ENCODE data around the gene ZNF557. TPM values are rescaled to one million over a fixed set of nuclear protein-coding genes. Genes with fewer than 3 reads are reported as not detected.
"Not testable (repeated sequence)": the region's sequence is repeated elsewhere in the genome, so short reads cannot be mapped to it uniquely, and the experiment has no call there.

The ZNF557 gene
- total RNA-seq, 3 donors from 2014 or later, result 7.2 to 18.3 (median 12.8) TPM

- H3K4me3 ChIP-seq; H3K27me3 ChIP-seq; H3K27ac ChIP-seq; DNase-seq (ENCODE audit: low spot score in 2 of 2); H3K9me3 ChIP-seq; H3K36me3 ChIP-seq; intact Hi-C loops (cut with DNase I; ENCODE audit: low total_unique reads); H3K4me1 ChIP-seq: not testable (repeated sequence)
Observed at GRCh38 chr19:7056371-7056770, 13.1 kb upstream of the ZNF557 start.

- H3K4me1 ChIP-seq; H3K9me3 ChIP-seq; H3K27ac ChIP-seq; H3K4me3 ChIP-seq; intact Hi-C loops (cut with DNase I; ENCODE audit: low total_unique reads); DNase-seq (ENCODE audit: low spot score in 2 of 2); H3K27me3 ChIP-seq; H3K36me3 ChIP-seq: not testable (repeated sequence)
Observed at GRCh38 chr19:7058576-7058975, 10.9 kb upstream of the ZNF557 start, which contains the start of gene MBD3L3. Gene MBD3L3 (minus strand): TSS chr19:7058676. CDS start chr19:7058605, 71 bp downstream.

- H3K4me3 ChIP-seq; H3K4me1 ChIP-seq; intact Hi-C loops (cut with DNase I; ENCODE audit: low total_unique reads); H3K27ac ChIP-seq; H3K36me3 ChIP-seq; DNase-seq (ENCODE audit: low spot score in 2 of 2); H3K27me3 ChIP-seq; H3K9me3 ChIP-seq: not testable (repeated sequence)
Observed at GRCh38 chr19:7059977-7060376, 9.5 kb upstream of the ZNF557 start.

DNA sequence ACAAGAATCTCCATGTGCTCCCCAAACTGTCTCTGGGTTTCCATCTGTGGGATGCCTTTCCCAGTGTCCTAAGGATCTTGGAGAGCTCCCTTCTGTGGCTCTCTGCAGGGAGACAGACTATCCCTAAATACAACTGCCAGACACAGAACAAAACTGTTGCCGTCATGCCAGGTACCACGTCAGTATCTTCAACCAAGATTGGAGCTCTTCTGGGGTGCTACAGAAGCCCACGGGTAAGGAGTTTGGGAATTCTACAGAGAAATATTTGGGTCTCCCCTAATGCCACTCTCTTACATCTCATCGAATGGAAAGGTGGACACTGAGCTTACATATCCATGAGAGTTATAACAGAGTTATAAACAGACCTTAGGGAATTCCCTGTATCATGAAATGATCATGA is 6.2 kb upstream of the ZNF557 start:
- Histone ChIP-seq H3K9me3 (no peaks in the 10 kb centered on the region), H3K4me3 (no peak overlapping the region), H3K4me1 (no peaks in the 10 kb centered on the region), H3K36me3 (no peaks in the 10 kb centered on the region), H3K27me3 (no peaks in the 10 kb centered on the region), H3K27ac (no peak overlapping the region)
- DNase-seq (ENCODE audit: low spot score in 2 of 2), result no peak
- intact Hi-C loops (cut with DNase I; ENCODE audit: low total_unique reads), result no loop called here
- TF ChIP-seq, protein P1, sequence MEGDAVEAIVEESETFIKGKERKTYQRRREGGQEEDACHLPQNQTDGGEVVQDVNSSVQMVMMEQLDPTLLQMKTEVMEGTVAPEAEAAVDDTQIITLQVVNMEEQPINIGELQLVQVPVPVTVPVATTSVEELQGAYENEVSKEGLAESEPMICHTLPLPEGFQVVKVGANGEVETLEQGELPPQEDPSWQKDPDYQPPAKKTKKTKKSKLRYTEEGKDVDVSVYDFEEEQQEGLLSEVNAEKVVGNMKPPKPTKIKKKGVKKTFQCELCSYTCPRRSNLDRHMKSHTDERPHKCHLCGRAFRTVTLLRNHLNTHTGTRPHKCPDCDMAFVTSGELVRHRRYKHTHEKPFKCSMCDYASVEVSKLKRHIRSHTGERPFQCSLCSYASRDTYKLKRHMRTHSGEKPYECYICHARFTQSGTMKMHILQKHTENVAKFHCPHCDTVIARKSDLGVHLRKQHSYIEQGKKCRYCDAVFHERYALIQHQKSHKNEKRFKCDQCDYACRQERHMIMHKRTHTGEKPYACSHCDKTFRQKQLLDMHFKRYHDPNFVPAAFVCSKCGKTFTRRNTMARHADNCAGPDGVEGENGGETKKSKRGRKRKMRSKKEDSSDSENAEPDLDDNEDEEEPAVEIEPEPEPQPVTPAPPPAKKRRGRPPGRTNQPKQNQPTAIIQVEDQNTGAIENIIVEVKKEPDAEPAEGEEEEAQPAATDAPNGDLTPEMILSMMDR (IDR thresholded peaks at IDR 0.05), result no peak

DNA sequence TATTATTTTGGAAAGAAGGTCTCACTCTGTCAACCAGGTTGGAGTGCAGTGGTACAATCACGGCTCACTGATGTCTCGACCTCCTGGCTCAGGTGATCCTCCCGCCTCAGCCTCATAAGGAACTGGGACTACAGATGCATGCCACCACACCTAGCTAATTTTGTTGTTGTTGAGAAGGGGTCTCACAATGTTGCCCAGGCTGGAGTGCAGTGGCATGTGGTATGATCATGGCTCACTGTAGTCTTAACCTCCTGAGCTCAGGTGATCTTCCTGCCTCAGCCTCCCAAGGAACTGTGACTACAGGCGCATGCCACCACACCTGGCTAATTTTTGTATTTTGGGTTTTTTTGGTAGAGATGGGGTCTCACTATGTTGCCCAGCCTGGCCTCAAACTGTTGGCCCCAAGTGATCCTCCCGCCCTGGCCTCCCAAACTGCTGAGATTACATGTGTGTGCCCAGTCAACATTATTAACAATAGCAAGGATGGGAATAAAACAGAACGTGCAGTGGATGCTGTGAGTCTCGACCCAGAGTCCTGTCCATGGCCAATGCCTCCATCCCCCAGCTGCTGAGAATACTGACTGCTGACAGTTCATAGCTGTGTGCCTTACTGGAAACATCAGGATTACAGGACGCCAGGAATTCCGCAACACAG is 5.6 kb upstream of the ZNF557 start:
- H3K4me1 ChIP-seq, result no peaks in the 10 kb centered on the region
- no peak for DNase-seq (ENCODE audit: low spot score in 2 of 2)
- no peak overlapping the region for H3K27ac ChIP-seq
- H3K4me3 ChIP-seq, result no peak overlapping the region
- H3K9me3 ChIP-seq, result no peaks in the 10 kb centered on the region
- intact Hi-C loops (cut with DNase I; ENCODE audit: low total_unique reads), result no loop called here
- H3K36me3 ChIP-seq, result no peaks in the 10 kb centered on the region
- H3K27me3 ChIP-seq, result no peaks in the 10 kb centered on the region
- TF ChIP-seq POLR2A (IDR thresholded peaks at IDR 0.05) (no peak), POLR2AphosphoS5 (IDR thresholded peaks at IDR 0.05) (no peak)
- TF ChIP-seq, protein P1 (IDR thresholded peaks at IDR 0.05), result no peak

DNA sequence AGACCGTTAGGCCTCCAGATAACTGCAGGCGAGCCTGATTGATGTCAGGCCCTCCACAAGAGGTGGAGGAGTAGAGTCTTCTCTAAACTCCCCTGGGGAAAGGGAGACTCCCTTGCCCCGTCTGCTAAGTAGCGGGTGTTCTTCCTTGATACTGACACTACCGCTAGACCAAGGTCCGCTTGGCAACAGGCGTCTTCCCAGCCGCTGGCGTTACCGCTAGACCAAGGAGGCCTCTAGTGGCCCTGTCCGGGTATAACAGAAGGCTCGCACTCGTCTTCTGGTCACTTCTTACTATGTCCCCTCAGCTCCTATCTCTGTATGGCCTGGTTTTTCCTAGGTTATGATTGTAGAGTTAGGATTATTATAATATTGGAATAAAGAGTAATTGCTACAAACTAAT is 2.4 kb upstream of the ZNF557 start:
- H3K27ac ChIP-seq; H3K36me3 ChIP-seq; DNase-seq (ENCODE audit: low spot score in 2 of 2); H3K4me3 ChIP-seq; H3K9me3 ChIP-seq; H3K27me3 ChIP-seq; intact Hi-C loops (cut with DNase I; ENCODE audit: low total_unique reads); H3K4me1 ChIP-seq: not testable (repeated sequence)

- no peak for DNase-seq (ENCODE audit: low spot score in 2 of 2)
- peaks cover 9% of the 10 kb centered on the region for H3K36me3 ChIP-seq
- H3K27me3 ChIP-seq, result no peaks in the 10 kb centered on the region
- TF ChIP-seq, protein P1 (IDR thresholded peaks at IDR 0.05), result no peak
- no peak for TF ChIP-seq POLR2AphosphoS5 (IDR thresholded peaks at IDR 0.05)
- TF ChIP-seq POLR2A (IDR thresholded peaks at IDR 0.05), result no peak
- H3K9me3 ChIP-seq, result no peaks in the 10 kb centered on the region
- H3K4me1 ChIP-seq, result peaks cover 0 to 5% of the 10 kb centered on the region in 2 donors
- H3K4me3 ChIP-seq, result no peak overlapping the region
- H3K27ac ChIP-seq, result no peak overlapping the region
- intact Hi-C loops (cut with DNase I; ENCODE audit: low total_unique reads), result no loop called here
Observed at GRCh38 chr19:7067716-7068115, 1.8 kb upstream of the ZNF557 start.

Measured in breast epithelium (tissue), 4 donors.